Activated T-helper 9 cell treated with anti-CD3 and anti-CD28 coated beads, Interleukin-2, amount 50 U/mL, for 16 hours (primary cell): ENCODE measurements around the gene MEX3B.
"Not testable (repeated sequence)": the region's sequence is repeated elsewhere in the genome, so short reads cannot be mapped to it uniquely, and the experiment has no call there.

Source experiments
- DNase-seq: peaks from one replicate; pipeline ENCODE4 v3.0.0-alpha.2; 2020; ENCODE audit warnings: low read depth

MEX3B gene

GRCh38 chr15:82005239-82005638 is 40.6 kb downstream of the MEX3B start:
- DNase-seq = no peak

GRCh38 chr15:82003916-82004315 is 41.9 kb downstream of the MEX3B start:
- no peak for DNase-seq

GRCh38 chr15:81995081-81995480 is 50.7 kb downstream of the MEX3B start:
- not testable (repeated sequence) for DNase-seq

- DNase-seq = no peak
Measured at GRCh38 chr15:81992523-81992922, 53.3 kb downstream of the MEX3B start.
